Measurements from ENCODE around the gene PAN3. TPM values are rescaled to one million over a fixed set of nuclear protein-coding genes. Genes with fewer than 3 reads are reported as not detected.
"Not testable (repeated sequence)": the region's sequence is repeated elsewhere in the genome, so short reads cannot be mapped to it uniquely, and the experiment has no call there.

The PAN3 gene, protein sequence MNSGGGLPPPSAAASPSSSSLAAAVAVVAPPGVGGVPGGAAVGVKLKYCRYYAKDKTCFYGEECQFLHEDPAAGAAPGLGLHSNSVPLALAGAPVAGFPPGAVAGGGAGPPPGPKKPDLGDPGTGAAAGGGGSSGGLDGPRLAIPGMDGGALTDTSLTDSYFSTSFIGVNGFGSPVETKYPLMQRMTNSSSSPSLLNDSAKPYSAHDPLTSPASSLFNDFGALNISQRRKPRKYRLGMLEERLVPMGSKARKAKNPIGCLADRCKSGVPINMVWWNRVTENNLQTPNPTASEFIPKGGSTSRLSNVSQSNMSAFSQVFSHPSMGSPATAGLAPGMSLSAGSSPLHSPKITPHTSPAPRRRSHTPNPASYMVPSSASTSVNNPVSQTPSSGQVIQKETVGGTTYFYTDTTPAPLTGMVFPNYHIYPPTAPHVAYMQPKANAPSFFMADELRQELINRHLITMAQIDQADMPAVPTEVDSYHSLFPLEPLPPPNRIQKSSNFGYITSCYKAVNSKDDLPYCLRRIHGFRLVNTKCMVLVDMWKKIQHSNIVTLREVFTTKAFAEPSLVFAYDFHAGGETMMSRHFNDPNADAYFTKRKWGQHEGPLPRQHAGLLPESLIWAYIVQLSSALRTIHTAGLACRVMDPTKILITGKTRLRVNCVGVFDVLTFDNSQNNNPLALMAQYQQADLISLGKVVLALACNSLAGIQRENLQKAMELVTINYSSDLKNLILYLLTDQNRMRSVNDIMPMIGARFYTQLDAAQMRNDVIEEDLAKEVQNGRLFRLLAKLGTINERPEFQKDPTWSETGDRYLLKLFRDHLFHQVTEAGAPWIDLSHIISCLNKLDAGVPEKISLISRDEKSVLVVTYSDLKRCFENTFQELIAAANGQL
- 31.2 and 32.7 TPM in 2 replicates for total RNA-seq

DNA sequence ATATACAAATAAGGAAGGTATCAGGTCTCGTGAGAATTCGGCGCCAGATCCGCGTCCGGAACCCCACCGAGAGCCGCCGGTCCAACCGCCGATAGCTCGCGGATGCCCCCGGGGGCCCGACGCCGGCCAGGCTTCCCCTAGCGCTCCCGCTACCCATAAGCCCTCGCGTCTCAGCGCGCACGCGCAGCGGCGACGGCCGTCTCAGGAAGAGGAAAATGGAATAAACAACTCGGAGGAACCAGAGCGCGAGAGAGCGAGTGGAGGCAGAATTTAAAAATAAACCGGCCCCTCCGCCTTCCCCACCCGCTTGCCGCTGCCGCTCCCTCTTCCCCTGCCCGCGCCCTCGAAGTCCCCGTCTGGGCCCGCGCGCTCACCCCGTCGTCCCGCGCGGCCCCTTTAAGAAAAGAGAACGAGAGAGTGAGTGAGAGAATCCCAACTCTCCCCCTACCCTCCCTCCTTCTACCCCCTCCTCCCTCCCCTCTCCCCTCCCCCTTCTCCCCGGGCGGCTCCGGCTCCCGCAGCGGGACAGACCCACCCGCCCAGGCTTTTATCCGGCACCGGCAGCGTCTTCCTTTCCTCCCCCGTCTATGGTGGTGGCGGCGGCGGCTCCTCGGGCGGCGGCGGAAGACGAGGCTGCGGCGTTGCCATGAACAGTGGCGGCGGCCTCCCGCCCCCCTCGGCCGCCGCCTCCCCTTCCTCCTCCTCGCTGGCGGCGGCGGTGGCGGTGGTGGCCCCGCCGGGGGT, at the start of gene PAN3:
TSS of gene PAN3 (plus strand) at position 534 of the 744 bp plus-strand sequence. CDS start at position 647, 113 bp downstream.
- intact Hi-C loops (cut with micrococcal nuclease), result loop anchor here (2.0 to 10.0 kb wide), 7 partner anchors 37 to 887 kb away; partner anchors contain the start of genes FLT3, GTF3A, LNX2 and POLR1D
- DNase-seq, result peak; percentile 98
- Mint-ChIP-seq H3K9me3 (no peaks in the 10 kb centered on the region), H3K36me3 (ENCODE audit: low read depth) (peaks cover 4% of the 10 kb centered on the region), H3K27me3 (no peaks in the 10 kb centered on the region), H3K4me3 (peak within 1 kb of the TSS; percentile 88), H3K27ac (peak within 1 kb of the TSS; percentile 95), H3K4me1 (peaks cover 42% of the 10 kb centered on the region)

- H3K36me3 Mint-ChIP-seq (ENCODE audit: low read depth), result no peaks in the 10 kb centered on the region
- H3K27me3 Mint-ChIP-seq, result peaks cover 23% of the 10 kb centered on the region
- no peaks in the 10 kb centered on the region for H3K4me1 Mint-ChIP-seq
These were observed 49.3 kb upstream of the PAN3 start for GRCh38 chr13:28089065-28089464.

DNA sequence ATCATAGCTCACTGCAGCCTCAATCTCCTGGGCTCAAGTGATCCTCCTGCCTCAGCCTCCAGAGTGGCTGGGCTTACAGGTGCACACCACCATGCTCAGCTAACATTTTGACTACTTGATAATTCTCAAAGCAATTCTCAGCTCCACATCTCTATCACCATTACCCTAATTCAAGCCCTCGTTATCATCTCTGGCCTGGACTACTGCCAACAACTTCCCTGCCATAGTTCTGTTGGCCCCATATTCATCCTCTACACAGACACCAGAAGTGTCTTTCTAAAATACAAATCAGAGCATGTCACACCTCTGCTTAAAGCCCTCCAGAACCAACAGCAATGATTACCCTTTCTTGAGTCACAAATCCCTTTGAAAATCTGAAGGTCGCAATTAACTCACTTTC, 45.9 kb upstream of the PAN3 start:
- Mint-ChIP-seq H3K9me3 (no peaks in the 10 kb centered on the region), H3K4me3 (no peak overlapping the region), H3K27ac (no peak overlapping the region), H3K4me1 (no peaks in the 10 kb centered on the region), H3K27me3 (peaks cover 35% of the 10 kb centered on the region), H3K36me3 (ENCODE audit: low read depth) (no peaks in the 10 kb centered on the region)
- intact Hi-C loops (cut with micrococcal nuclease), result no loop called here
- DNase-seq, result no peak

More at GRCh38 chr13:28089065-28089464, 49.3 kb upstream of the PAN3 start:
- DNase-seq, result no peak
- H3K27ac Mint-ChIP-seq, result no peak overlapping the region
- intact Hi-C loops (cut with micrococcal nuclease), result no loop called here
- no peak overlapping the region for H3K4me3 Mint-ChIP-seq
- H3K9me3 Mint-ChIP-seq, result no peaks in the 10 kb centered on the region

DNA sequence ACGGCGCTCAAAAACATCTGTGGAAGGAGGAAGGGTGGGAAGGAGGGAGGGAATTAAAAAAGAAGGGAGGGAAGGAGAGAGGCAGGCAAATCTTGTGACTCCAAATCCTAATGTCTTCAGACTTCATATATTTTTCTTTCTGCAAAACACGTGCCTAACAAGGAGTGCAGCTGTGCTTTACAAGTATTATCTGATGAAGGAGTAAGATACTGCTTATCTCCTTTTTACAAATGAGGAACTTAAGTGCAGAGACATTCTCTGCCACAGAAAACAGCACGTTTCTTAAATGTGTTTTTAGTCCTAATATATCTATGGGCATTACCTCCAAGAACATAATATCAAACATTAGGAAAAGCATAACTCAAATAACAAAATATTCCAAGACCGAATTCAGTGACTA, 44.5 kb upstream of the PAN3 start:
- no peak overlapping the region for H3K4me3 Mint-ChIP-seq
- intact Hi-C loops (cut with micrococcal nuclease), result no loop called here
- no peak for DNase-seq
- no peaks in the 10 kb centered on the region for H3K9me3 Mint-ChIP-seq
- no peak overlapping the region for H3K27ac Mint-ChIP-seq
- H3K36me3 Mint-ChIP-seq (ENCODE audit: low read depth), result no peaks in the 10 kb centered on the region
- H3K27me3 Mint-ChIP-seq, result peaks cover 41% of the 10 kb centered on the region
- no peaks in the 10 kb centered on the region for H3K4me1 Mint-ChIP-seq

GRCh38 chr13:28094306-28094705, 44.0 kb upstream of the PAN3 start:
- H3K27me3 Mint-ChIP-seq, result peaks cover 42% of the 10 kb centered on the region
- no peak overlapping the region for H3K27ac Mint-ChIP-seq
- H3K9me3 Mint-ChIP-seq, result no peaks in the 10 kb centered on the region
- intact Hi-C loops (cut with micrococcal nuclease), result no loop called here
- no peak for DNase-seq
- no peaks in the 10 kb centered on the region for H3K4me1 Mint-ChIP-seq
- H3K36me3 Mint-ChIP-seq (ENCODE audit: low read depth), result no peaks in the 10 kb centered on the region
- H3K4me3 Mint-ChIP-seq, result no peak overlapping the region

DNA sequence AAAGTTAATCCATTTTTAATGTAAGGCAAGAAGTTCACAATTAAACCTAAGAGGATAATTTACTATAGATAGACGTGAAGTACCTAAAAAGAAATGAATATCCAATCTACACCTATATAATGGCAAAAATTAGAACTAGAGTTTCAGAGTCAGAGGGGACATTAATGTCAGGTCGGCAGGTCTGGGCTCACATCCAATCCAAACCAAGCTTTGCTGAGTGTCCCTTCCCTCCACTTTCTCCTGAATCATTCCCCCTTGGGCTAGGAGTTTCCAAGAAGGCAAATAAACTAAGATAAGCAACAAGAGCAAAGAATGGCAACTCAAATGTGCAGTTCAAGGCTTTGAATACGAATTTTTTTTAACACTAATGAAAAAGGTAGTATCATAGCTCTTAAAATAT, 40.8 kb upstream of the PAN3 start:
- H3K9me3 Mint-ChIP-seq, result no peaks in the 10 kb centered on the region
- H3K4me3 Mint-ChIP-seq, result no peak overlapping the region
- DNase-seq, result no peak
- intact Hi-C loops (cut with micrococcal nuclease), result no loop called here
- H3K4me1 Mint-ChIP-seq, result peaks cover 3% of the 10 kb centered on the region
- no peak overlapping the region for H3K27ac Mint-ChIP-seq
- H3K36me3 Mint-ChIP-seq (ENCODE audit: low read depth), result no peaks in the 10 kb centered on the region
- H3K27me3 Mint-ChIP-seq, result peaks cover 61% of the 10 kb centered on the region

GRCh38 chr13:28099396-28100149, 38.8 kb upstream of the PAN3 start:
- DNase-seq, result no peak
- Mint-ChIP-seq H3K4me3 (peak overlapping the region; percentile 73), H3K27me3 (peaks cover 60% of the 10 kb centered on the region), H3K9me3 (no peaks in the 10 kb centered on the region), H3K27ac (no peak overlapping the region), H3K4me1 (peaks cover 3% of the 10 kb centered on the region), H3K36me3 (ENCODE audit: low read depth) (no peaks in the 10 kb centered on the region)
- intact Hi-C loops (cut with micrococcal nuclease), result loop anchor here (2.0 kb wide), 1 partner anchor 39 kb away; the partner anchor contains the start of gene PAN3

GRCh38 chr13:28100150-28101121, 37.9 kb upstream of the PAN3 start, which contains the start of gene FLT3:
TSS of gene FLT3 (minus strand) at chr13:28100576. CDS start at chr13:28100510, 66 bp downstream.
- Mint-ChIP-seq H3K9me3 (no peaks in the 10 kb centered on the region), H3K36me3 (ENCODE audit: low read depth) (no peaks in the 10 kb centered on the region), H3K27me3 (peaks cover 63% of the 10 kb centered on the region), H3K4me3 (peak within 1 kb of the TSS; percentile 73), H3K4me1 (peaks cover 3% of the 10 kb centered on the region), H3K27ac (no peak within 1 kb of the TSS)
- intact Hi-C loops (cut with micrococcal nuclease), result loop anchor here (2.0 kb wide), 1 partner anchor 38 kb away; the partner anchor contains the start of gene PAN3
- peak; percentile 74 for DNase-seq

- not testable (repeated sequence) for H3K36me3 Mint-ChIP-seq (ENCODE audit: low read depth); H3K4me1 Mint-ChIP-seq; H3K4me3 Mint-ChIP-seq; H3K9me3 Mint-ChIP-seq; H3K27ac Mint-ChIP-seq; DNase-seq
- intact Hi-C loops (cut with micrococcal nuclease), result loop anchor here (2.0 kb wide), 1 partner anchor 37 kb away; the partner anchor contains the start of gene PAN3
- peaks cover 56% of the 10 kb centered on the region for H3K27me3 Mint-ChIP-seq
These were observed 36.5 kb upstream of the PAN3 start for GRCh38 chr13:28101886-28102285.

GRCh38 chr13:28106976-28107375, 31.4 kb upstream of the PAN3 start:
- H3K27me3 Mint-ChIP-seq, result peaks cover 36% of the 10 kb centered on the region
- H3K27ac Mint-ChIP-seq, result no peak overlapping the region
- no peaks in the 10 kb centered on the region for H3K36me3 Mint-ChIP-seq (ENCODE audit: low read depth)
- H3K4me1 Mint-ChIP-seq, result no peaks in the 10 kb centered on the region
- no peak for DNase-seq
- intact Hi-C loops (cut with micrococcal nuclease), result no loop called here
- H3K9me3 Mint-ChIP-seq, result no peaks in the 10 kb centered on the region
- H3K4me3 Mint-ChIP-seq, result no peak overlapping the region

GRCh38 chr13:28110414-28110813, 27.9 kb upstream of the PAN3 start:
- H3K27ac Mint-ChIP-seq, result no peak overlapping the region
- intact Hi-C loops (cut with micrococcal nuclease), result no loop called here
- no peak for DNase-seq
- no peaks in the 10 kb centered on the region for H3K9me3 Mint-ChIP-seq
- no peaks in the 10 kb centered on the region for H3K4me1 Mint-ChIP-seq
- peaks cover 19% of the 10 kb centered on the region for H3K27me3 Mint-ChIP-seq
- H3K36me3 Mint-ChIP-seq (ENCODE audit: low read depth), result no peaks in the 10 kb centered on the region
- H3K4me3 Mint-ChIP-seq, result no peak overlapping the region

- intact Hi-C loops (cut with micrococcal nuclease), result no loop called here
- Mint-ChIP-seq H3K36me3 (ENCODE audit: low read depth) (no peaks in the 10 kb centered on the region), H3K4me1 (peaks cover 4% of the 10 kb centered on the region), H3K9me3 (no peaks in the 10 kb centered on the region), H3K4me3 (no peak overlapping the region), H3K27me3 (peaks cover 16% of the 10 kb centered on the region), H3K27ac (no peak overlapping the region)
- DNase-seq, result no peak
These were observed 21.6 kb upstream of the PAN3 start for GRCh38 chr13:28116736-28117135.

Data from activated CD4-positive, alpha-beta T cell treated with anti-CD3 and anti-CD28 coated beads, Interleukin-2, amount 10 ng/mL, durations not matched to agents 24 days and 14 days (primary cell).